Spleen (tissue), 11 donors: Measurements from ENCODE around the gene CILP. TPM values are rescaled to one million over a fixed set of nuclear protein-coding genes. Genes with fewer than 3 reads are reported as not detected.

Experiments
- DNase-seq: peaks from one replicate; pipeline ENCODE4 v3.0.0-alpha.2; 2020
- H3K27ac ChIP-seq, 8 donors: fragments of 200-600 bp; sonication (generic) in 7 of 8; 1 replicate in 4 of 8; 2 replicates in 4 of 8; pipeline versions ENCODE4 v1.5.0 to v1.8.0; 2016 to 2021; ENCODE audit warnings: inconsistent platforms in 4 of 8, mild to moderate bottlenecking in 4 of 8, moderate library complexity in 1 of 8
- H3K27me3 ChIP-seq, 7 donors: fragments of 200-600 bp; sonication (generic) in 6 of 7; replicated peaks in 1 of 7; 1 replicate in 4 of 7; 2 replicates in 3 of 7; pipeline versions ENCODE4 v1.5.0 to v1.8.0; 2016 to 2021; ENCODE audit warnings: inconsistent platforms in 3 of 7, mild to moderate bottlenecking in 1 of 7
- H3K36me3 ChIP-seq, 6 donors: fragments of 200-600 bp; sonication (generic) in 5 of 6; 1 replicate in 4 of 6; 2 replicates in 2 of 6; pipeline versions ENCODE4 v1.5.0 to v1.8.0; 2016 to 2021; ENCODE audit warnings: inconsistent platforms in 2 of 6
- H3K4me1 ChIP-seq, 6 donors: fragments of 200-600 bp; sonication (generic) in 5 of 6; 1 replicate in 3 of 6; 2 replicates in 3 of 6; pipeline versions ENCODE4 v1.5.0 to v1.8.0; 2016 to 2021; ENCODE audit warnings: inconsistent platforms in 3 of 6
- H3K4me3 ChIP-seq, 8 donors: fragments of 200-600 bp; sonication (generic) in 7 of 8; 1 replicate in 4 of 8; 2 replicates in 4 of 8; pipeline versions ENCODE4 v1.5.0 to v1.8.0; 2016 to 2021; ENCODE audit warnings: inconsistent platforms in 4 of 8, mild to moderate bottlenecking in 4 of 8, moderate library complexity in 2 of 8
- H3K9me3 ChIP-seq, 8 donors: fragments of 200-600 bp; sonication (generic) in 7 of 8; 1 replicate in 4 of 8; 2 replicates in 4 of 8; pipeline versions ENCODE4 v1.5.0 to v1.8.0; 2016 to 2021; ENCODE audit warnings: inconsistent platforms in 4 of 8
- CTCF ChIP-seq, 11 experiments: fragments of 200-600 bp in 7 of 11; fragments of 450-650 bp in 4 of 11; sonication (generic) in 4 of 11; IDR thresholded peaks in 8 of 11; conservative IDR thresholded peaks in 3 of 11; 1 replicate in 7 of 11; 2 replicates in 4 of 11; pipeline versions ENCODE4 v1.4.0 to v1.8.0; 2016 to 2021; ENCODE audit warnings: antibody characterized with exemption in 11 of 11, inconsistent platforms in 4 of 11, mild to moderate bottlenecking in 1 of 11
- POLR2A ChIP-seq, 3 donors: fragments of 450-650 bp; IDR thresholded peaks; one replicate each; pipeline ENCODE4 v1.5.1; 2017; ENCODE audit warnings: antibody characterized with exemption in 3 of 3, mild to moderate bottlenecking in 1 of 3
- POLR2AphosphoS5 ChIP-seq, 3 donors: sonication (generic); formaldehyde crosslinking; IDR thresholded peaks; one replicate each; pipeline ENCODE4 v1.5.1; 2017; ENCODE audit warnings: antibody characterized with exemption in 3 of 3
- WGBS, 5 donors: extraction: QIAGEN DNeasy Blood & Tissue Kit in 3 of 5; methylation state at CpG; one replicate each; pipeline versions ENCODE4 v1.1.5 to v1.1.7; 2013 to 2018; 5-methylcytosine and 5-hydroxymethylcytosine counted together
- intact Hi-C: fragments of 100-400 bp; cut with DNase I; formaldehyde crosslinking; loops from one replicate; pipeline ENCODE4 v1.15.0; 2023; ENCODE audit warnings: low total_unique reads
- polyA plus RNA-seq, 3 donors: library from polyadenylated mRNA; stranded (reverse); fragments of 200-250 nt; gene quantifications; one replicate each; pipeline ENCODE4 v1.2.1, GENCODE V29; 2013
- total RNA-seq, 7 donors: library from RNA; depleted of rRNA in 3 of 7; stranded (reverse); fragments of >200 nt in 3 of 7; fragmentation: NEBNext Ultra II Directional in 4 of 7; extraction: Animal tissue kit (Norgen Biotek cat#: 25700) in 4 of 7; gene quantifications; one replicate each; pipeline versions ENCODE4 v1.1.0 to v1.2.1, GENCODE V29; 2016 to 2021
- donor health status: healthy with polysubstance abuse.
- donor health status: DM: no; HTN: no; CAD: no; lungs with moderate emphysema.
- donor health status: DM: no; HTN: no; CAD: no.
- donor health status: Bipolar disorder and iron deficiency.
- donor health status: healthy.
- donor health status: DM: no; HTN: no; CAD: no.
- donor health status: DM: yes; HTN: yes; CAD: no.

The CILP gene
- total and polyA plus RNA-seq, 10 donors: 0.19 to 3.1 (median 0.41) TPM

- TF ChIP-seq POLR2A (IDR thresholded peaks at IDR 0.05): no peak
- no peak for TF ChIP-seq POLR2AphosphoS5 (IDR thresholded peaks at IDR 0.05)
- peak in 7 of 11 experiments; percentile 7 to 39 (median 34) for TF ChIP-seq CTCF (IDR thresholded peaks at IDR 0.05 in 8 of 11, conservative IDR thresholded peaks at IDR 0.05 in 3 of 11)
- H3K4me3 ChIP-seq: no peak overlapping the region
- H3K4me1 ChIP-seq: no peaks in the 10 kb centered on the region
- intact Hi-C loops: no loop called here
- no peaks in the 10 kb centered on the region for H3K36me3 ChIP-seq
- WGBS, 5 donors: 65 to 70% (median 67%) methylated on average over 5 of the region's 5 CpGs
- no peak overlapping the region for H3K27ac ChIP-seq
- peak; percentile 59 for DNase-seq
- H3K9me3 ChIP-seq: no peaks in the 10 kb centered on the region
- no peaks in the 10 kb centered on the region for H3K27me3 ChIP-seq
These were observed 824 bp upstream of the CILP start for GRCh38 chr15:65212097-65212496.

GRCh38 chr15:65211482-65211982 is 259 bp upstream of the CILP start:
- intact Hi-C loops: no loop called here
- H3K9me3 ChIP-seq: no peaks in the 10 kb centered on the region
- TF ChIP-seq CTCF (IDR thresholded peaks at IDR 0.05 in 8 of 11, conservative IDR thresholded peaks at IDR 0.05 in 3 of 11) (no peak), POLR2AphosphoS5 (IDR thresholded peaks at IDR 0.05) (no peak), POLR2A (IDR thresholded peaks at IDR 0.05) (no peak)
- H3K36me3 ChIP-seq: no peaks in the 10 kb centered on the region
- H3K27ac ChIP-seq: no peak overlapping the region
- no peaks in the 10 kb centered on the region for H3K27me3 ChIP-seq
- WGBS, 5 donors: 50 to 68% (median 59%) methylated on average over 5 to 6 of the region's 6 CpGs
- DNase-seq: no peak
- H3K4me1 ChIP-seq: no peaks in the 10 kb centered on the region
- no peak overlapping the region for H3K4me3 ChIP-seq

GRCh38 chr15:65209701-65210643 is 1.3 kb downstream of the CILP start:
- Histone ChIP-seq H3K4me1 (no peaks in the 10 kb centered on the region), H3K36me3 (no peaks in the 10 kb centered on the region), H3K27me3 (no peaks in the 10 kb centered on the region), H3K9me3 (no peaks in the 10 kb centered on the region), H3K27ac (no peak overlapping the region), H3K4me3 (no peak overlapping the region)
- WGBS, 5 donors: 81 to 90% (median 84%) methylated on average over 17 of the region's 17 CpGs
- intact Hi-C loops: no loop called here
- no peak for TF ChIP-seq POLR2A (IDR thresholded peaks at IDR 0.05)
- TF ChIP-seq CTCF (IDR thresholded peaks at IDR 0.05 in 8 of 11, conservative IDR thresholded peaks at IDR 0.05 in 3 of 11): no peak
- TF ChIP-seq POLR2AphosphoS5 (IDR thresholded peaks at IDR 0.05): no peak
- DNase-seq: no peak

GRCh38 chr15:65208647-65209046 is 2.6 kb downstream of the CILP start:
- no peak for DNase-seq
- no peaks in the 10 kb centered on the region for H3K4me1 ChIP-seq
- H3K27ac ChIP-seq: no peak overlapping the region
- H3K4me3 ChIP-seq: no peak overlapping the region
- intact Hi-C loops: no loop called here
- no peaks in the 10 kb centered on the region for H3K36me3 ChIP-seq
- no peaks in the 10 kb centered on the region for H3K27me3 ChIP-seq
- H3K9me3 ChIP-seq: no peaks in the 10 kb centered on the region
- no peak for TF ChIP-seq POLR2AphosphoS5 (IDR thresholded peaks at IDR 0.05)
- TF ChIP-seq POLR2A (IDR thresholded peaks at IDR 0.05): no peak
- TF ChIP-seq CTCF (IDR thresholded peaks at IDR 0.05 in 8 of 11, conservative IDR thresholded peaks at IDR 0.05 in 3 of 11): no peak
- 92 to 100% (median 100%) methylated on average over 2 of the region's 2 CpGs for WGBS, 5 donors
